Adrenal gland (tissue), 12 donors: Measurements from ENCODE around the gene ATG16L2. TPM values are rescaled to one million over a fixed set of nuclear protein-coding genes. Genes with fewer than 3 reads are reported as not detected.

Experiments
- DNase-seq, 7 donors: peaks; one replicate each; pipeline ENCODE4 v3.0.0-alpha.2; 2019 to 2020
- H3K27ac ChIP-seq, 5 donors: fragments of 200-600 bp; sonication (generic) in 4 of 5; 1 replicate in 3 of 5; 2 replicates in 2 of 5; pipeline versions ENCODE4 v1.5.1 to v1.8.0; 2016 to 2020; ENCODE audit warnings: mild to moderate bottlenecking in 1 of 5
- H3K27me3 ChIP-seq: fragments of 200-600 bp; 2 replicates; pipeline ENCODE4 v1.8.0; 2021
- H3K36me3 ChIP-seq, 2 donors: fragments of 200-600 bp; replicated peaks in 1 of 2; 1 replicate in 1 of 2; 2 replicates in 1 of 2; pipeline versions ENCODE4 v1.5.1 to v1.8.0; 2018 to 2022
- H3K4me1 ChIP-seq, 2 donors: fragments of 200-600 bp; replicated peaks in 1 of 2; 1 replicate in 1 of 2; 2 replicates in 1 of 2; pipeline versions ENCODE4 v1.5.1 to v1.8.0; 2018 to 2021
- H3K4me3 ChIP-seq, 4 donors: fragments of 200-600 bp; sonication (generic) in 3 of 4; one replicate each; pipeline ENCODE4 v1.5.1; 2016 to 2018
- H3K9me3 ChIP-seq, 3 donors: fragments of 200-600 bp; sonication (generic) in 1 of 3; replicated peaks in 1 of 3; 1 replicate in 2 of 3; 2 replicates in 1 of 3; pipeline versions ENCODE4 v1.5.1 to v1.8.0; 2016 to 2021
- POLR2A ChIP-seq, 2 donors: fragments of 450-650 bp; IDR thresholded peaks; one replicate each; pipeline ENCODE4 v1.6.1; 2017; ENCODE audit warnings: antibody characterized with exemption in 2 of 2, mild to moderate bottlenecking in 2 of 2, moderate library complexity in 1 of 2
- WGBS, 4 donors: extraction: QIAGEN DNeasy Blood & Tissue Kit in 2 of 4; methylation state at CpG; one replicate each; pipeline versions ENCODE4 v1.1.5 to v1.1.7; 2013 to 2017; 5-methylcytosine and 5-hydroxymethylcytosine counted together
- intact Hi-C, 2 donors: fragments of 100-400 bp; cut with DNase I; formaldehyde crosslinking; loops; one replicate each; pipeline versions ENCODE4 v1.14.1 to v1.15.0; 2022 to 2023
- polyA plus RNA-seq, 3 donors: library from polyadenylated mRNA; stranded (reverse); fragments of 200-250 nt in 2 of 3; fragments of 350-450 nt in 1 of 3; fragmentation: Illumina TruSeq in 1 of 3; extraction: RNeasy Lipid Tissue Mini Kit (QIAGEN cat#74804) in 1 of 3; gene quantifications; one replicate each; pipeline ENCODE4 v1.2.3, GENCODE V29; 2013 to 2014
- total RNA-seq, 9 donors: library from RNA; depleted of rRNA in 4 of 9; stranded (reverse); fragments of >200 nt in 4 of 9; fragments of 120-200 nt in 1 of 9; fragmentation: NEBNext Ultra II Directional in 1 of 9; extraction: Animal tissue kit (Norgen Biotek cat#: 25700) in 1 of 9; gene quantifications; one replicate each; pipeline versions ENCODE4 v1.1.0 to v1.2.4, GENCODE V29; 2013 to 2023
- TF ChIP-seq, protein P1 (sequence below), 6 experiments: fragments of 450-650 bp in 4 of 6; fragments of 200-600 bp in 2 of 6; sonication (generic) in 1 of 6; IDR thresholded peaks; 1 replicate in 5 of 6; 2 replicates in 1 of 6; pipeline versions ENCODE4 v1.5.1 to v1.8.0; 2016 to 2021; ENCODE audit warnings: antibody characterized with exemption in 6 of 6, mild to moderate bottlenecking in 2 of 6, moderate library complexity in 1 of 6
- donor health status: healthy with polysubstance abuse.
- donor health status: Bipolar disorder and iron deficiency.
- donor health status: DM: yes; HTN: yes; CAD: no.
- donor health status: DM: no; HTN: no; CAD: no.
- donor health status: DM: no; HTN: no; CAD: no.
- donor health status: DM: yes; HTN: yes; CAD: no.

Gene ATG16L2
- total and polyA plus RNA-seq, 12 donors: 5.7 to 343 (median 30.6) TPM

GRCh38 chr11:72771507-72771906 is 42.7 kb upstream of the ATG16L2 start:
- peak in 1 of 2 donors; percentile 37 for TF ChIP-seq POLR2A (IDR thresholded peaks at IDR 0.05)
- TF ChIP-seq, protein P1, sequence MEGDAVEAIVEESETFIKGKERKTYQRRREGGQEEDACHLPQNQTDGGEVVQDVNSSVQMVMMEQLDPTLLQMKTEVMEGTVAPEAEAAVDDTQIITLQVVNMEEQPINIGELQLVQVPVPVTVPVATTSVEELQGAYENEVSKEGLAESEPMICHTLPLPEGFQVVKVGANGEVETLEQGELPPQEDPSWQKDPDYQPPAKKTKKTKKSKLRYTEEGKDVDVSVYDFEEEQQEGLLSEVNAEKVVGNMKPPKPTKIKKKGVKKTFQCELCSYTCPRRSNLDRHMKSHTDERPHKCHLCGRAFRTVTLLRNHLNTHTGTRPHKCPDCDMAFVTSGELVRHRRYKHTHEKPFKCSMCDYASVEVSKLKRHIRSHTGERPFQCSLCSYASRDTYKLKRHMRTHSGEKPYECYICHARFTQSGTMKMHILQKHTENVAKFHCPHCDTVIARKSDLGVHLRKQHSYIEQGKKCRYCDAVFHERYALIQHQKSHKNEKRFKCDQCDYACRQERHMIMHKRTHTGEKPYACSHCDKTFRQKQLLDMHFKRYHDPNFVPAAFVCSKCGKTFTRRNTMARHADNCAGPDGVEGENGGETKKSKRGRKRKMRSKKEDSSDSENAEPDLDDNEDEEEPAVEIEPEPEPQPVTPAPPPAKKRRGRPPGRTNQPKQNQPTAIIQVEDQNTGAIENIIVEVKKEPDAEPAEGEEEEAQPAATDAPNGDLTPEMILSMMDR (IDR thresholded peaks at IDR 0.05): no peak
- H3K36me3 ChIP-seq: no peaks in the 10 kb centered on the region
- no peaks in the 10 kb centered on the region for H3K27me3 ChIP-seq
- no peaks in the 10 kb centered on the region for H3K9me3 ChIP-seq
- peaks cover 48 to 73% of the 10 kb centered on the region in 2 donors for H3K4me1 ChIP-seq
- peak overlapping the region in 3 of 5 donors; percentile 16 to 88 (median 85) for H3K27ac ChIP-seq
- intact Hi-C loops: no loop called here
- 23 to 52% (median 44%) methylated on average over 3 to 4 of the region's 4 CpGs for WGBS, 4 donors
- H3K4me3 ChIP-seq: no peak overlapping the region
- peak; percentile 50 to 74 (median 71) for DNase-seq

DNA sequence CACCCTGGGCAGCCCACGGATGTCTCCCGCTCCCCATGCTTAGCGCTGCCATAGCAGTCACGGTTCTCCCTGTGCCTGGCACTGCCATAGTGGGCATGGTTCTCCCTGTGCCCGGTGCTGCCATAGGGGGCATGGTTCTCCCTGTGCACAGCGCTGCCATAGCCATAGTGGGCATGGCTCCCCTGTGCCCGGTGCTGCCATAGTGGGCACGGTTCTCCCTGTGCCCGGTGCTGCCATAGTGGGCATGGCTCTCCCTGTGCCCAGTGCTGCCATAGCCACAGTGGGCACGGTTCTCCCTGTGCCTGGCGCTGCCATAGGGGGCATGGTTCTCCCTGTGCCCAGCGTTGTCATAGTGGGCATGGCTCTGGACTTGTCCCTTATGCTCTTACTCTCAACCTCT is 42.2 kb upstream of the ATG16L2 start:
- Histone ChIP-seq H3K4me3 (no peak overlapping the region), H3K27ac (peak overlapping the region in 3 of 5 donors; percentile 45 to 88 (median 85)), H3K9me3 (no peaks in the 10 kb centered on the region), H3K36me3 (no peaks in the 10 kb centered on the region), H3K4me1 (peaks cover 54 to 79% of the 10 kb centered on the region in 2 donors), H3K27me3 (no peaks in the 10 kb centered on the region)
- WGBS, 4 donors: 75 to 92% (median 91%) methylated on average over 1 to 12 of the region's 12 CpGs
- intact Hi-C loops: no loop called here
- TF ChIP-seq, protein P1 (IDR thresholded peaks at IDR 0.05): no peak
- TF ChIP-seq POLR2A (IDR thresholded peaks at IDR 0.05): no peak
- no peak for DNase-seq

- no peaks in the 10 kb centered on the region for H3K27me3 ChIP-seq
- H3K36me3 ChIP-seq: no peaks in the 10 kb centered on the region
- 24 to 40% (median 37%) methylated on average over 4 to 5 of the region's 5 CpGs for WGBS, 4 donors
- intact Hi-C loops: no loop called here
- no peaks in the 10 kb centered on the region for H3K9me3 ChIP-seq
- TF ChIP-seq POLR2A (IDR thresholded peaks at IDR 0.05): peak in 1 of 2 donors; percentile 73
- TF ChIP-seq, protein P1 (IDR thresholded peaks at IDR 0.05): no peak
- H3K4me3 ChIP-seq: no peak overlapping the region
- H3K27ac ChIP-seq: peak overlapping the region; percentile 38 to 92 (median 85)
- DNase-seq: peak; percentile 63 to 93 (median 84)
- peaks cover 57 to 81% of the 10 kb centered on the region in 2 donors for H3K4me1 ChIP-seq
These were observed 40.9 kb upstream of the ATG16L2 start for GRCh38 chr11:72773291-72773690.

GRCh38 chr11:72773696-72774095 is 40.5 kb upstream of the ATG16L2 start:
- H3K27ac ChIP-seq: peak overlapping the region; percentile 38 to 92 (median 85)
- H3K4me3 ChIP-seq: no peak overlapping the region
- TF ChIP-seq POLR2A (IDR thresholded peaks at IDR 0.05): no peak
- TF ChIP-seq, protein P1 (IDR thresholded peaks at IDR 0.05): no peak
- peaks cover 59 to 84% of the 10 kb centered on the region in 2 donors for H3K4me1 ChIP-seq
- WGBS, 4 donors: 35 to 52% (median 50%) methylated on average over 6 of the region's 6 CpGs
- DNase-seq: no peak
- no peaks in the 10 kb centered on the region for H3K9me3 ChIP-seq
- no peaks in the 10 kb centered on the region for H3K36me3 ChIP-seq
- intact Hi-C loops: no loop called here
- H3K27me3 ChIP-seq: no peaks in the 10 kb centered on the region
